Ovary (tissue), 9 donors: ENCODE measurements around the gene KCNJ12. TPM values are rescaled to one million over a fixed set of nuclear protein-coding genes. Genes with fewer than 3 reads are reported as not detected.

Experiments
- DNase-seq, 5 donors: peaks; one replicate each; pipeline ENCODE4 v3.0.0-alpha.2; 2019 to 2020
- H3K27ac ChIP-seq, 2 donors: fragments of 200-600 bp; one replicate each; pipeline versions ENCODE4 v1.5.1 to v1.8.0; 2019 to 2022
- H3K27me3 ChIP-seq: fragments of 200-600 bp; one replicate; pipeline ENCODE4 v1.8.0; 2022
- H3K36me3 ChIP-seq: fragments of 200-600 bp; sonication (generic); one replicate; pipeline ENCODE4 v1.5.1; 2019
- H3K4me1 ChIP-seq: one replicate; pipeline ENCODE4 v1.8.1; 2013; ENCODE audit warnings: mild to moderate bottlenecking, moderate library complexity; ENCODE audit not compliant: insufficient read depth
- H3K4me3 ChIP-seq: fragments of 200-600 bp; sonication (generic); one replicate; pipeline ENCODE4 v1.5.1; 2017
- H3K9me3 ChIP-seq, 2 donors: fragments of 200-600 bp in 1 of 2; sonication (generic) in 1 of 2; one replicate each; pipeline versions ENCODE4 v1.5.1 to v1.8.1; 2013 to 2019; ENCODE audit warnings: mild to moderate bottlenecking in 1 of 2, moderate library complexity in 1 of 2
- CTCF ChIP-seq, 3 donors: fragments of 450-650 bp in 2 of 3; fragments of 200-600 bp in 1 of 3; IDR thresholded peaks; one replicate each; pipeline versions ENCODE4 v1.5.1 to v1.8.0; 2016 to 2022; ENCODE audit warnings: antibody characterized with exemption in 3 of 3, mild to moderate bottlenecking in 1 of 3
- EP300 ChIP-seq: sonication (generic); formaldehyde crosslinking; IDR thresholded peaks from one replicate; pipeline ENCODE4 v1.6.1; 2017; ENCODE audit warnings: antibody characterized with exemption
- POLR2A ChIP-seq: fragments of 450-650 bp; IDR thresholded peaks from one replicate; pipeline ENCODE4 v1.6.1; 2017; ENCODE audit warnings: antibody characterized with exemption, mild to moderate bottlenecking, moderate library complexity
- WGBS, 3 donors: extraction: QIAGEN DNeasy Blood & Tissue Kit in 1 of 3; methylation state at CpG; one replicate each; pipeline versions ENCODE4 v1.1.5 to v1.1.7; 2013 to 2017; 5-methylcytosine and 5-hydroxymethylcytosine counted together
- intact Hi-C, 4 donors: fragments of 100-400 bp; cut with DNase I; formaldehyde crosslinking; loops; one replicate each; pipeline versions ENCODE4 v1.11.0 to v1.15.1; 2022 to 2023
- polyA plus RNA-seq, 2 donors: library from polyadenylated mRNA; stranded (reverse); fragments of 200-250 nt in 1 of 2; fragments of 350-450 nt in 1 of 2; fragmentation: Illumina TruSeq in 1 of 2; extraction: RNeasy Lipid Tissue Mini Kit (QIAGEN cat#74804) in 1 of 2; gene quantifications; one replicate each; pipeline ENCODE4 v1.2.3, GENCODE V29; 2013 to 2014
- total RNA-seq, 7 donors: library from RNA; depleted of rRNA in 2 of 7; stranded (reverse); fragments of >200 nt in 2 of 7; fragmentation: NEBNext Ultra II Directional in 3 of 7; extraction: Animal tissue kit (Norgen Biotek cat#: 25700) in 3 of 7; gene quantifications; one replicate each; pipeline versions ENCODE4 v1.1.0 to v1.2.4, GENCODE V29; 2016 to 2023
- donor health status: DM: no; HTN: no; CAD: no; lungs with moderate emphysema.
- donor health status: DM: no; HTN: no; CAD: no.
- donor health status: Bipolar disorder and iron deficiency.
- donor health status: DM: yes; HTN: yes; CAD: no.
- donor health status: DM: no; HTN: no; CAD: no.
- donor health status: DM: yes; HTN: yes; CAD: no.

KCNJ12 gene
- total and polyA plus RNA-seq, 9 donors, result 0.12 to 1.9 (median 0.46) TPM

DNA sequence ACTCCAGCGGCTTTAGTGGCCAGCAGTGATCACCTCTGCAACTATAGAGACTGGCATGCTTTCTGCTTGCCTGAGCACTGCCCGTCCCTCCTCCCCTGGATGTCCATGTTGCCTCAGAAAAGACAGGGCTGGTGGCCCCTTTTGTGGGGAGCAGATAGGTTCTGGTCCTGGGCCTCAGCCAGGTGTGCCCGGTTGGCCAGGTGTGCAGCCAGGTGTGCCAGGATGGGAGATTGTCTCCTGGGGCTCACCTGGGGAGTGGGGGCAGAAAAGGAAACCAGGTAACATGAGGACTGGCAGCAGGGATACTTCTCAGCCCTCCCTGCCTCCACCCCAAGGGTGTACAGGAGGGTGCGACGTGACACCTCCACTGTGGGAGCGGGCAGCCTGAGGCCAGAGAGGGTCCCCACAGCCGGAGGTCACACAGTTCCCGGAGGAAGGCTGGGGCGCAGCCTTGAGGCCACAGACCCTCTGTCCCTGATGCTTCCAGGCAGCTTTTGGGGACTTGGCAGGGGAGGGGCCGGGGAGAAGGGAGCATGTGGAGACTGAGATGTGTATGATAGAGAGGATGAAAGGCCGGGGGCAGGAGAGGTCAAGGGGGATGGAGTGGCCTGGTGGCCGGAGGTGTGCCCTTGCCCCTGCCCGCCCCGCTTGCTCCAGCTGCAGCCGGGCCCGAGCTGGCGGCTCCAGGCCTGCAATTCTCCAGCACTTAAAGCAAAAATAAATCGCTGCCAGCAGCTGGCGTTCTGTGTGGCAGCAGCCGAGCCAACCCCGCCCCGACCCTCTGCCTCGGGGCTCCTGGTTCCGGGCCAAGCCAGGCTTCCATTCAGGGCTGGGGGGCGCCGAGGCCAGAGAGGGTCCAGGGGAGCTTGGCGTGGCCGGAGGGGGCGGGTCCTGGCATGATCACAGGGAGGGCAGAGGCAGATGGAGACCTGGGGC, 6.7 kb downstream of the KCNJ12 start:
- H3K27ac ChIP-seq, result no peak overlapping the region
- no peaks in the 10 kb centered on the region for H3K9me3 ChIP-seq
- H3K4me1 ChIP-seq, result no peaks in the 10 kb centered on the region
- intact Hi-C loops, result no loop called here
- H3K27me3 ChIP-seq, result no peaks in the 10 kb centered on the region
- WGBS, 3 donors, result 63 to 67% (median 65%) methylated on average over 29 of the region's 29 CpGs
- no peak for DNase-seq
- no peak overlapping the region for H3K4me3 ChIP-seq
- TF ChIP-seq POLR2A (no peak), EP300 (no peak), CTCF (IDR thresholded peaks at IDR 0.05) (no peak)
- H3K36me3 ChIP-seq, result no peaks in the 10 kb centered on the region

GRCh38 chr17:21385281-21385845, 9.2 kb downstream of the KCNJ12 start:
- no peak for TF ChIP-seq CTCF (IDR thresholded peaks at IDR 0.05)
- TF ChIP-seq EP300, result no peak
- no peak for TF ChIP-seq POLR2A
- Histone ChIP-seq H3K4me3 (no peak overlapping the region), H3K9me3 (no peaks in the 10 kb centered on the region), H3K27me3 (no peaks in the 10 kb centered on the region), H3K36me3 (no peaks in the 10 kb centered on the region), H3K27ac (no peak overlapping the region), H3K4me1 (no peaks in the 10 kb centered on the region)
- 67 to 93% (median 82%) methylated on average over 10 of the region's 10 CpGs for WGBS, 3 donors
- intact Hi-C loops, result no loop called here
- no peak for DNase-seq

DNA sequence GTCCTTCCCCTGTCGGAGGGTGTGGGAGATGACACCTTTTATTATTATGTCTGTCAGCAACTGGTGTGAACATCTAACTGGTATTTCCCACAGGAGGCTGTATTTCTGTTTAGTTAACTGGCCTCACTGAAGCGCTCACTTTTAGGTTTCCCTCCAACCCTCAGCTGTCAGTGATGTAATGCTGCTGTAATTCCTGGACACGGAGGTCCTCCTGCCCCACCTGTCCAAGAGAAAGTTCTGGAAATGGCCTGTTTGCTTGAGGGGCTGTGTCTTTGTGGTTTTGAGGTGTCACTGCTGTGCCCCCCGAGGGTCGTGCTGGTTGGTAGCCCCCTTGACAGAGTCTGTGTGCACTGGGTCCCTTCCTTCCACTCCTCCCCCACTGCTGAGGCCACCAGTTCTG, 11.5 kb downstream of the KCNJ12 start:
- Histone ChIP-seq H3K4me1 (no peaks in the 10 kb centered on the region), H3K9me3 (no peaks in the 10 kb centered on the region), H3K36me3 (no peaks in the 10 kb centered on the region), H3K4me3 (no peak overlapping the region), H3K27me3 (no peaks in the 10 kb centered on the region), H3K27ac (no peak overlapping the region)
- 41 to 53% (median 50%) methylated on average over 5 of the region's 5 CpGs for WGBS, 3 donors
- TF ChIP-seq EP300, result no peak
- no peak for TF ChIP-seq CTCF (IDR thresholded peaks at IDR 0.05)
- no peak for TF ChIP-seq POLR2A
- intact Hi-C loops, result no loop called here
- no peak for DNase-seq

- intact Hi-C loops, result no loop called here
- 30 to 49% (median 35%) methylated on average over 12 of the region's 12 CpGs for WGBS, 3 donors
- H3K4me3 ChIP-seq, result no peak overlapping the region
- no peak for DNase-seq
- no peak for TF ChIP-seq EP300
- TF ChIP-seq CTCF (IDR thresholded peaks at IDR 0.05), result no peak
- TF ChIP-seq POLR2A, result no peak
- H3K4me1 ChIP-seq, result no peaks in the 10 kb centered on the region
- no peaks in the 10 kb centered on the region for H3K36me3 ChIP-seq
- no peaks in the 10 kb centered on the region for H3K9me3 ChIP-seq
- H3K27ac ChIP-seq, result no peak overlapping the region
- H3K27me3 ChIP-seq, result no peaks in the 10 kb centered on the region
These were observed 11.9 kb downstream of the KCNJ12 start for GRCh38 chr17:21388066-21388465.
